GM21367 (cell line): Measurements from ENCODE around the gene CELF2.
A peak's percentile ranks its signal among the peaks of the same experiment; 100 is the strongest.

ENCODE experiments used
- ATAC-seq: cut with Tn5 transposase; IDR thresholded peaks from one replicate; pipeline ENCODE4 v1.9.1; 2021; ENCODE audit not compliant: unreplicated experiment

CELF2 gene

DNA sequence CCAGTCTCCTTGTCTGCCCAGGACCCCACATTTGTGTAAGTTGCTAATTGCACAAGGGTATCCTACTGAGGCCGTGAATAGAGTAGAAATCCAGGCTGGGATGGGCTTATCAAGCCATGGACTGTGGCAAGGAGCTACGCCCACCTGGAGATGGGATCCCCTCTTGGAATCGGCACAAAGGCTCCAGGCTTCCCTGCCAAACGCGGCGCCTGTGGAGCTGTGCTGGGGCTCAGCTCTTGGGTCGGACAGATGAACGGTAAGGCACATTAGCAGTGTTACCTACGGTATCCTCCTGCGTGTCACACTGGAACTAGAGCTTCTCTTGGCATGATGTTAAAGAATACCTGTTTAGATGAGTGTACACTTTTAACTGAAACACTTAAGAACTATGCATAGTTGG, 196.7 kb downstream of the CELF2 start:
- no peak for ATAC-seq

GRCh38 chr10:11215471-11215870, 197.8 kb downstream of the CELF2 start:
- no peak for ATAC-seq

DNA sequence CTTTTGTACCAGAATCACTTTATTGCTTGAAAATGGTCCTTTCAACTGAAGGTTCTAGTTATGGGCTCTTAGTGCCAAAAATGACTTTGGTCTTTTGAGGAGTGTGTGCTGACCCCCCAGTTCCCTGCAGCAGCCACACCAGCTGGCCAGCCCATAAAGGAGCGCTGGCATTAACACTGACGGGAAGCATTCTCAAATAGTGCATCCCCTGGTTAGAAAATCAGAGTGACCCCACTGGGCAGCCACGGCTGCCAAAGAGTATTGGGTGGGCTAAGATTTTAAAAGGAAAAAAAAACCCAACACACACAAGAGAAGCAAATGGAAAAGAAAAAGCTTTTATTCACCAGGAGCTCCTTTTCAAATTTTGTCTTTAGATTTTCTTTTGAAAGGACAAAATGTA, 199.8 kb downstream of the CELF2 start:
- ATAC-seq, result no peak

GRCh38 chr10:11218395-11218794, 200.7 kb downstream of the CELF2 start:
- no peak for ATAC-seq

DNA sequence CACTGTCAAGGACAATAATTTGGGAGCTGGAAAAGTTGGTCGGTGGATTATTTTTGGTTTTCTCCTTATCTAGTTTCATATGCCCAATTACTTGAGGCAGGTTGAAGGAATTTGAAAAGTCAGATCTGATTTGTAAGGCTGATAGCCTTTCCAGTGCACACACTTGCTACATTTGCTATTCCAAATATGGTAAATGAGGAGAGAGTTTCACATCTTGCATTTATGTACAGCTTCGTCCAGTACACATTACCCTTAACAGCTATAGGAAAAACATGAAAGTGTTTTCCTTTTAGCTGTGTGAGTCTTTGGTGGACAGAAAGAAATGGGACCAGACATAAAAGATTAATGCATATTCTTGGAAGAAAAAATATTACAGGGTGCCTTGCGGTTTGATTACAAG, 201.8 kb downstream of the CELF2 start:
- no peak for ATAC-seq

GRCh38 chr10:11223081-11223480, 205.4 kb downstream of the CELF2 start:
- ATAC-seq, result no peak

DNA sequence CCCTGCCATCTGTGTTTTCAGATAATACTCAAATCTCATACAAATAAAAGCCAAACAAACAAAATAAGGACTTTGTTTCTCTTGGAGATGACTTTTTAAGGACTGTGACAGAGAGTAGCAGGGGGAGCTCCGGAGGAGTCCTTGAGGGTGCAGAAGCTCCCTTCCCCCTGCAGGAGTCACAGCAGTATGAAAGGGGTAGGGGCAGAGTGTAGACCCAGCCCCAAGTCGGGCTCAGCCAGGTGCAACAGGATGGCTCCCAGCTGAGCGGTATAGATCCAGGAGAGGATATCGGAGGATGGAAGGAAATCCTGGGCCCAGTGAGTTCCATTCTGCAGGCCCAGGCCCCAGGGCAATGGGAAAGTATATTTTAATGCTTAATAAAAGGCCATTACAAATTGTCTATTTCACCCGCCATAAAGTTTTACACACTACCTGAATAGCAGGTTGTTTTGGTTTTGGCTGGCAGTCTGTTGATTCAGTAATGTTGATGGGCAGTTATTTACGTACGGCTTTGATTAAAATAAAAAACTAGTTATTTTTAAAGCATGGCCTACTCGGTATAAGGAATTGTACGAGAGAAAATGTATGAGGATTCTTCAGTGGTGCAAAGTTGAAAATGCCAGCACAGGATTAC, 206.0 kb downstream of the CELF2 start:
- ATAC-seq, result no peak

GRCh38 chr10:11224321-11224720, 206.6 kb downstream of the CELF2 start:
- no peak for ATAC-seq

- no peak for ATAC-seq
Observed at GRCh38 chr10:11224792-11225416, 207.2 kb downstream of the CELF2 start.

DNA sequence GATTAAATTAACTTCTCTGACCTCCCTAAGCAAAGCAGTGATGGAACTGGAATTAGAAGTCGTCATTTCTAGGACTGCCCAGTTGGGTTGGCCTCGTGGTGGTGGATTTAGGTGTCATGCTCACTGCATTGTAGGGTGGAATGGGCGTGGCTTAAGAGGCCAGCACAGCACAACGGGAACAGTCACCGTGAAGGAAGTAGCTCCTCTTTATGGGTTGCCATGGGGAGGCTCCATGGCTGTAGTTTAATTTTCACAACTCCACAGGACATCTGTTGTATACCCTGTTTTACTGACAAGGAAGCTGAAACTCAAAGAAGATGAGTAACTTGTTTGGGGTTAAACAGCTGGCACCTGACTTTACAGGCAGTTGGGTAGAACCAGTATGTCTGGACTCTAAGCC, 208.3 kb downstream of the CELF2 start:
- ATAC-seq, result peak; percentile 46

GRCh38 chr10:11227103-11227502, 209.4 kb downstream of the CELF2 start:
- ATAC-seq, result peak; percentile 49

- ATAC-seq, result no peak
Observed at GRCh38 chr10:11229893-11230292, 212.2 kb downstream of the CELF2 start.

GRCh38 chr10:11230498-11231167, 213.0 kb downstream of the CELF2 start:
- no peak for ATAC-seq

- no peak for ATAC-seq
Observed at GRCh38 chr10:11231285-11231684, 213.6 kb downstream of the CELF2 start.

DNA sequence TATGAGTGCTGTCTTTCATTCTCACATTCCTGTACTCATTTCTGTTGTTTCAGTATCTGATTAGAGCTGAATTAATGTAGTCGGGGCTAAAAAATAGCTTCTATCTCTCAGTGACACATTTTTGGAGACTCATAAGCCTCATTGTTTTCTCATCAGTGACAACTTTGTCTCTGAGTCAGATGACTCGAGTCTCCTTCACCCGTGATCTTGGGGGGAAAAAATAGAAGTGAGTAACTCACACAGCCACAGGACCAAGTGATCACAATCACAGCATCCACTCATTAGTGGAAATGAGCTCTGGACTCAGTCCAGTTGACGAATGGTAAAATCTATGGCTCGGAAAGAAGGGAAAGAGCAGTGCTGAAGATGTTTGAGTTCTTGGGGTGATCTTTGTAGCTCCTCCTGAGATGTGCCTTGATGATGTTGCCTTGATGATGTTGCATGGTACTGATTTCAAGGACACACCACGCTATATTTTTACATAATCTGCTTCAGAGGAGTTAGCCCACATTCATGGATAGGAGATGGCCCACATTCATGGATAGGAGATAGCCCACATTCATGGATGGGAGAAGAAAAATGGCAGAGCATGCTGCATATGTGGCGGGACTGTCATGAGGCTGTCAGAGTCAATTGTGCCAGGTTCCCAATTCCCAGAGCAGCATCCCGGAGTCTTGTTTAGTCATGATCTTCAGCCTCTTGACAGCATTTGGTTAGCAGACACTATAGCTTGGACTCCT, 214.7 kb downstream of the CELF2 start:
- no peak for ATAC-seq

- no peak for ATAC-seq
Observed at GRCh38 chr10:11234857-11235531, 217.3 kb downstream of the CELF2 start.

GRCh38 chr10:11235771-11236170, 218.1 kb downstream of the CELF2 start:
- no peak for ATAC-seq

GRCh38 chr10:11236234-11236633, 218.6 kb downstream of the CELF2 start:
- ATAC-seq, result peak; percentile 75

- ATAC-seq, result no peak
Observed at GRCh38 chr10:11237571-11237970, 219.9 kb downstream of the CELF2 start.

DNA sequence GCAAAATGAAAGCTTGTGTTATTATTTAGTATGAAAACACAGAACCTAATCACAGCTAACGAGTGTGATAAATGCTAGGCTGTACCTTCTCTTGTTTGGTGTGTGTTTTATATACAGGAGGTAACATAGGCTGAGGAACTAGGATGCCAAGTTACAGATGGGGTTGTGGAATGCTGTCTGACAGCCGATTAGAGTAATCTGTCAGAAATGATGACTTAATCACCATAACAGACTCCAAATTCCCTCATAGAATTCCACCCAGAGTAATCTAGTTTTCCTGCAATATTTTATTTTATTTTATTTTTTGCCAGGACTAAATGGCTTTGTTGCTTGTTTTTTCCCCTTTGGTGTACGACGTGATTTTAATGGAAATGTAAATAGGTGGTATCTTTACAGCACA, 221.2 kb downstream of the CELF2 start:
- ATAC-seq, result no peak

DNA sequence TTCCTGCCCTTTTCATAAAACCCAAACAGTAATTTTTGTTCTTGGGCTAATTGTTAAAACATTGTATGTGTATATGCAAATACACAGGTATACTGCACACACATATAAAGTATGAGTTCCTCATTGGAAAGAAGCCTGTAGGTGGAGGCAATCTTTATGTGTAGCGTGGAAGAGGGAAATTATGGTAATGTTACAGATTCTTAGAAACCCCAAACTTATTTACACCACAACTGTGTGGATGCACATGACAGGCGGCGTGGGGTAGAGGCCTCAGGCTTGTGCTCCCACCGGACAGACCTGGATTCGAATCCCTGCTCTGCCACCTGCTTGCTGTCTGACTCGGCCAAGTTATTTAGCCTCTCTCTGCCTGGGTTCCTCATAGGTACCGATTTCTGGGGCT, 223.0 kb downstream of the CELF2 start:
- ATAC-seq, result no peak
